AG08396 (cell line): ENCODE results near the gene PFKL.

Experiments
- DNase-seq: peaks from one replicate; pipeline ENCODE4 v3.0.0; 2012; ENCODE audit warnings: low spot score, mixed read lengths

Gene PFKL

GRCh38 chr21:44299458-44300261 is at the start of gene PFKL:
Gene PFKL (plus strand): TSS chr21:44300053. CDS start chr21:44300106, 53 bp downstream.
- peak; percentile 94 for DNase-seq

- no peak for DNase-seq
Observed at GRCh38 chr21:44253832-44254710, 45.8 kb upstream of the PFKL start.

- no peak for DNase-seq
Observed at GRCh38 chr21:44255511-44255981, 44.3 kb upstream of the PFKL start.

GRCh38 chr21:44258056-44258725 is 41.7 kb upstream of the PFKL start:
- no peak for DNase-seq

GRCh38 chr21:44259082-44259705 is 40.7 kb upstream of the PFKL start:
- DNase-seq, result no peak

- DNase-seq, result no peak
Observed at GRCh38 chr21:44260066-44260465, 39.8 kb upstream of the PFKL start.

GRCh38 chr21:44260791-44261631 is 38.8 kb upstream of the PFKL start:
- DNase-seq, result no peak

GRCh38 chr21:44261675-44262295 is 38.1 kb upstream of the PFKL start, which contains the start of gene DNMT3L:
Gene DNMT3L (minus strand): TSS chr21:44261897. CDS start chr21:44261259, 638 bp downstream.
- DNase-seq, result no peak

GRCh38 chr21:44262338-44263056 is 37.4 kb upstream of the PFKL start:
- DNase-seq, result no peak

GRCh38 chr21:44263221-44263760 is 36.6 kb upstream of the PFKL start:
- no peak for DNase-seq

- no peak for DNase-seq
Observed at GRCh38 chr21:44263768-44264167, 36.1 kb upstream of the PFKL start.

GRCh38 chr21:44265734-44266270 is 34.1 kb upstream of the PFKL start:
- no peak for DNase-seq

- no peak for DNase-seq
Observed at GRCh38 chr21:44267655-44268142, 32.2 kb upstream of the PFKL start.

GRCh38 chr21:44269090-44269489 is 30.8 kb upstream of the PFKL start:
- DNase-seq, result no peak

GRCh38 chr21:44271558-44272283 is 28.1 kb upstream of the PFKL start:
- no peak for DNase-seq

- no peak for DNase-seq
Observed at GRCh38 chr21:44272284-44272858, 27.5 kb upstream of the PFKL start.

- no peak for DNase-seq
Observed at GRCh38 chr21:44273046-44273445, 26.8 kb upstream of the PFKL start.

- DNase-seq, result no peak
Observed at GRCh38 chr21:44275041-44275440, 24.8 kb upstream of the PFKL start.
